WTC11 (cell line): Measurements from ENCODE around the gene MYH1.

Experiments
- CBFB ChIP-seq: sonication (generic); formaldehyde crosslinking; IDR thresholded peaks from 2 replicates; pipeline ENCODE4 v1.8.1; 2022; ENCODE audit warnings: mild to moderate bottlenecking, low read depth, missing genetic modification reagents
- TCF7 ChIP-seq: sonication (generic); formaldehyde crosslinking; IDR thresholded peaks from 2 replicates; pipeline ENCODE4 v1.8.0; 2022; ENCODE audit warnings: mild to moderate bottlenecking, low read depth, missing genetic modification reagents, moderate library complexity
- TF ChIP-seq, protein P1 (sequence below): sonication (generic); formaldehyde crosslinking; IDR thresholded peaks from 2 replicates; pipeline ENCODE4 v1.8.0; 2022; ENCODE audit warnings: mild to moderate bottlenecking, missing genetic modification reagents

- TF ChIP-seq, protein P1, sequence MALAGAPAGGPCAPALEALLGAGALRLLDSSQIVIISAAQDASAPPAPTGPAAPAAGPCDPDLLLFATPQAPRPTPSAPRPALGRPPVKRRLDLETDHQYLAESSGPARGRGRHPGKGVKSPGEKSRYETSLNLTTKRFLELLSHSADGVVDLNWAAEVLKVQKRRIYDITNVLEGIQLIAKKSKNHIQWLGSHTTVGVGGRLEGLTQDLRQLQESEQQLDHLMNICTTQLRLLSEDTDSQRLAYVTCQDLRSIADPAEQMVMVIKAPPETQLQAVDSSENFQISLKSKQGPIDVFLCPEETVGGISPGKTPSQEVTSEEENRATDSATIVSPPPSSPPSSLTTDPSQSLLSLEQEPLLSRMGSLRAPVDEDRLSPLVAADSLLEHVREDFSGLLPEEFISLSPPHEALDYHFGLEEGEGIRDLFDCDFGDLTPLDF (CRISPR knock-in tag): no peak
- TF ChIP-seq TCF7: no peak
- TF ChIP-seq CBFB (CRISPR knock-in tag): no peak
Measured at GRCh38 chr17:10513299-10514067, 4.9 kb downstream of the MYH1 start.
